ENCODE results near the gene TUBGCP5.

The TUBGCP5 gene

GRCh38 chr15:22956257-22956977, 83.0 kb downstream of the TUBGCP5 start:
- Histone ChIP-seq H3K36me3 (ENCODE audit: control insufficient read depth in 2 of 2, insufficient read depth in 2 of 2, low read length in 2 of 2) (peaks cover 0 to 2% of the 10 kb centered on the region in 2 donors), H3K9ac (ENCODE audit: low read depth in 1 of 2, low read length in 2 of 2) (no peak overlapping the region), H3K4me3 (ENCODE audit: low read length in 2 of 2) (no peak overlapping the region), H3K9me3 (ENCODE audit: control insufficient read depth in 2 of 2, low read length in 2 of 2) (no peaks in the 10 kb centered on the region), H3K4me1 (ENCODE audit: control insufficient read depth in 2 of 2, insufficient read depth in 2 of 2, low read length in 2 of 2) (peaks cover 3 to 4% of the 10 kb centered on the region in 2 donors), H3K27me3 (ENCODE audit: control insufficient read depth in 2 of 2, insufficient read depth in 2 of 2, low read length in 2 of 2) (no peaks in the 10 kb centered on the region), H3K27ac (ENCODE audit: low read depth in 2 of 2, low read length in 2 of 2) (no peak overlapping the region)

DNA sequence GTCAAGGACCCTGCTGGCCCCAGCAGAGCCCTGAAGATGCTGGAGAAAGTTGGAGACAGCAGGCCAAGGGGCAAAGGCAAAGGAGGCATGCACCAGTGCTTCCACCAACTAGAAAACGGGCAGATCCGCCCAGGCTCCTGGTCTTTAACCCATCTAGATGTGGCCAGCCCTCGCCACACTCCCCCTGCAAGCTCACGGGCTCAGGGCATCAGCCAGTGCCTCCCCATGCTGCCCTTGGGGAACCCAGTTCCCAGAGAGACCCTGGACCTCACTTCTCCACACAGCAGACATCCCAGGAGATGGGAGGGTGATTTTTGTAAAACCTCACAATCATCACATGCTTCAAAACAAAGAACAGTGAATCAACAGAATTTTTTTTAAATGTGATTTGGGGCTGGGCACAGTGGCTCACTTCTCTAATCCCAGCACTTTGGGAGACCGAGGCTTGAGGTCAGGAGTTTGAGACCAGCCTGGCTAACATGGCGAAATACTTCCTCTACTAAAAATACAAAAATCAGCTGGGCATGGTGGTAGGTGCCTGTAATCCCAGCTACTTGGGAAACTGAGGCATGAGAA, 83.7 kb downstream of the TUBGCP5 start:
- H3K4me3 ChIP-seq (ENCODE audit: low read length in 2 of 2) = no peak overlapping the region
- H3K27ac ChIP-seq (ENCODE audit: low read depth in 2 of 2, low read length in 2 of 2) = no peak overlapping the region
- H3K9ac ChIP-seq (ENCODE audit: low read depth in 1 of 2, low read length in 2 of 2) = no peak overlapping the region
- H3K36me3 ChIP-seq (ENCODE audit: control insufficient read depth in 2 of 2, insufficient read depth in 2 of 2, low read length in 2 of 2) = peaks cover 0 to 2% of the 10 kb centered on the region in 2 donors
- peaks cover 0 to 3% of the 10 kb centered on the region in 2 donors for H3K4me1 ChIP-seq (ENCODE audit: control insufficient read depth in 2 of 2, insufficient read depth in 2 of 2, low read length in 2 of 2)
- no peaks in the 10 kb centered on the region for H3K9me3 ChIP-seq (ENCODE audit: control insufficient read depth in 2 of 2, low read length in 2 of 2)
- no peaks in the 10 kb centered on the region for H3K27me3 ChIP-seq (ENCODE audit: control insufficient read depth in 2 of 2, insufficient read depth in 2 of 2, low read length in 2 of 2)

DNA sequence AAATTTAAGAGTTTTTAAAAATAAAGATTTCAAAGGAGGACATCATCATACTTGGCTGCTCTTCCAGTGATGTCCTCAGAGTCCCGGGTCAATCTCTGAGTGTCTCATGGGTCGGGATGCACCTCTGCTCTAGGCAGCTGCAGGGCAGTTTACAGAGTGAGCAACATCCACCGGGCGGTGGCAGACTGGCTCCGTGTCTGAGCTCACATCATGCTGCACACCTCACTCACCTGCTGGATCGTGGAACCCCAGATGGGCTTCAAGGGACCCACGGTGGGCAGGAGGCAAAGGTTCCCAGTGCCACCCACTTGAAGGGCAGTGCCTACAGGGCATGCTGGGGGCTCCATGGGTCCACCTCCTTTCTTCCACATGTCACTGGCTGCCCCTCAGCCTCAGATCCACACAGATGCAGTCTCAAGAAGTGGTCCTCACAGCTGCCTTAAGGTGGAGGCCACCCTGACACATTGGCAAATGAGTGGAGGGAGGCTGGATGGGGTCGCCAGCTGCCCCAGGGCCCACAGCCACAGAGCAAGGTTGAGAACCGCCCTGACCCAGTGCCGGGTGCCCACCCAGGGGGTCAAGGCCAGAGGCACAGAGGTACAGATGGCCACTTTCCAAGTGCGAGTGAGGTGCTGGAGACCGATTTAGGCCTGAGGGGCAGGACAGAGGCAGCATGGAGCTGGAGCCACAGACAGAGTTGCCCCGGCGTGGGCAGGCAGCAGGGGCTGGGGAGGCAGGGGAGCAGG, 84.4 kb downstream of the TUBGCP5 start:
- Histone ChIP-seq H3K27ac (ENCODE audit: low read depth in 2 of 2, low read length in 2 of 2) (no peak overlapping the region), H3K36me3 (ENCODE audit: control insufficient read depth in 2 of 2, insufficient read depth in 2 of 2, low read length in 2 of 2) (peaks cover 0 to 2% of the 10 kb centered on the region in 2 donors), H3K9me3 (ENCODE audit: control insufficient read depth in 2 of 2, low read length in 2 of 2) (no peaks in the 10 kb centered on the region), H3K4me3 (ENCODE audit: low read length in 2 of 2) (no peak overlapping the region), H3K27me3 (ENCODE audit: control insufficient read depth in 2 of 2, insufficient read depth in 2 of 2, low read length in 2 of 2) (no peaks in the 10 kb centered on the region), H3K9ac (ENCODE audit: low read depth in 1 of 2, low read length in 2 of 2) (no peak overlapping the region), H3K4me1 (ENCODE audit: control insufficient read depth in 2 of 2, insufficient read depth in 2 of 2, low read length in 2 of 2) (peaks cover 0 to 3% of the 10 kb centered on the region in 2 donors)

- no peaks in the 10 kb centered on the region for H3K9me3 ChIP-seq (ENCODE audit: control insufficient read depth in 2 of 2, low read length in 2 of 2)
- peaks cover 0 to 2% of the 10 kb centered on the region in 2 donors for H3K36me3 ChIP-seq (ENCODE audit: control insufficient read depth in 2 of 2, insufficient read depth in 2 of 2, low read length in 2 of 2)
- no peaks in the 10 kb centered on the region for H3K27me3 ChIP-seq (ENCODE audit: control insufficient read depth in 2 of 2, insufficient read depth in 2 of 2, low read length in 2 of 2)
- peaks cover 0 to 3% of the 10 kb centered on the region in 2 donors for H3K4me1 ChIP-seq (ENCODE audit: control insufficient read depth in 2 of 2, insufficient read depth in 2 of 2, low read length in 2 of 2)
- H3K27ac ChIP-seq (ENCODE audit: low read depth in 2 of 2, low read length in 2 of 2) = no peak overlapping the region
- no peak overlapping the region for H3K9ac ChIP-seq (ENCODE audit: low read depth in 1 of 2, low read length in 2 of 2)
- H3K4me3 ChIP-seq (ENCODE audit: low read length in 2 of 2) = no peak overlapping the region
These were observed 85.0 kb downstream of the TUBGCP5 start for GRCh38 chr15:22954326-22954725.

GRCh38 chr15:22952796-22953579, 86.4 kb downstream of the TUBGCP5 start:
- Histone ChIP-seq H3K4me1 (ENCODE audit: control insufficient read depth in 2 of 2, insufficient read depth in 2 of 2, low read length in 2 of 2) (peaks cover 0 to 3% of the 10 kb centered on the region in 2 donors), H3K27ac (ENCODE audit: low read depth in 2 of 2, low read length in 2 of 2) (no peak overlapping the region)

DNA sequence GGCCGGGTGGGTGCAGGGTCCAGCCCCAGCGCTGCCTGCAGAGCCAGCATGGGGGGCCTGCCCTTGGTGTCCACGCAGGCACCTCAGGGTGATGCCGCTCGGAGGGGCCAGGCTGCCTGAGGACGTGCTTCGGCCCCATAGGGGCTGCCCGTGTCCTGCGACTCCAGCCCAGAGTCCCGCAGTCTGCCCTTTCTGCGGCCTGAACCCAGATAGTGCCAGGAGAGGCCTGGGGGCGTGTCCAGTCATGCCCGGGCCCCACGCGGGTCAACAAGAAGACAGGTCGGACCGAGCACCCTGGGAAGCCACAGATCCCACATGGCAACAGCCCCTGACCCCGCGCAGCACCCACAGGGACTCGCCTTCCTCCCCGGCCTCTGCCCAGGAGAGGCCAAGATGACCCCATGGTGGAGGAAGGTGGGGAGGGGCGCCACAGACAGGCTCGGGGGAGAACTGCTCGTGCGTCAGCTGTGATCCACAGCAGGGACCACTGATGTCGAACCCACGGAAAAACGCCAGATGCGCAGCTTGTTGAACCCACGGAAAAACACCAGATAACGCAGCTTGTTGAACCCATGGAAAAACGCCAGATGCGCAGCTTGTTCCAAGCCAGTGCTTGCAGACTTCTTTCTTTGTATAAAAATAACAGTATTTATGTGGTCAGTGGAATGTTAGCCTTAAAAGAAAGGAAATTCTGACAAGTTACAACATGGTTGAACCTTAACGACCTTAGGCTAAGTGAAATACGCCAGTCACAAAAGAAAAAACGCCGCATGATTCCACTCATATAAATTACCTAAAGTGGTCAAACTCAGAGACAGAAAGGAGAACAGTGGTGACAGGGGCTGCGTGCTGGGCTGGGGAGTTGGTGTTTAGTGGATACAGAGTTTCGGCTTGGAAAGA, 87.7 kb downstream of the TUBGCP5 start:
- Histone ChIP-seq H3K4me1 (ENCODE audit: control insufficient read depth in 2 of 2, insufficient read depth in 2 of 2, low read length in 2 of 2) (peaks cover 0 to 3% of the 10 kb centered on the region in 2 donors), H3K9me3 (ENCODE audit: control insufficient read depth in 2 of 2, low read length in 2 of 2) (no peaks in the 10 kb centered on the region), H3K4me3 (ENCODE audit: low read length in 2 of 2) (no peak overlapping the region), H3K9ac (ENCODE audit: low read depth in 1 of 2, low read length in 2 of 2) (no peak overlapping the region), H3K36me3 (ENCODE audit: control insufficient read depth in 2 of 2, insufficient read depth in 2 of 2, low read length in 2 of 2) (peaks cover 0 to 2% of the 10 kb centered on the region in 2 donors), H3K27ac (ENCODE audit: low read depth in 2 of 2, low read length in 2 of 2) (peak overlapping the region in 1 of 2 donors; percentile 32), H3K27me3 (ENCODE audit: control insufficient read depth in 2 of 2, insufficient read depth in 2 of 2, low read length in 2 of 2) (no peaks in the 10 kb centered on the region)

More at GRCh38 chr15:22952796-22953579, 86.4 kb downstream of the TUBGCP5 start:
- no peaks in the 10 kb centered on the region for H3K27me3 ChIP-seq (ENCODE audit: control insufficient read depth in 2 of 2, insufficient read depth in 2 of 2, low read length in 2 of 2)
- peaks cover 0 to 2% of the 10 kb centered on the region in 2 donors for H3K36me3 ChIP-seq (ENCODE audit: control insufficient read depth in 2 of 2, insufficient read depth in 2 of 2, low read length in 2 of 2)
- H3K9ac ChIP-seq (ENCODE audit: low read depth in 1 of 2, low read length in 2 of 2) = no peak overlapping the region
- H3K9me3 ChIP-seq (ENCODE audit: control insufficient read depth in 2 of 2, low read length in 2 of 2) = no peaks in the 10 kb centered on the region
- H3K4me3 ChIP-seq (ENCODE audit: low read length in 2 of 2) = no peak overlapping the region

- H3K27me3 ChIP-seq (ENCODE audit: control insufficient read depth in 2 of 2, insufficient read depth in 2 of 2, low read length in 2 of 2) = no peaks in the 10 kb centered on the region
- no peaks in the 10 kb centered on the region for H3K9me3 ChIP-seq (ENCODE audit: control insufficient read depth in 2 of 2, low read length in 2 of 2)
- H3K36me3 ChIP-seq (ENCODE audit: control insufficient read depth in 2 of 2, insufficient read depth in 2 of 2, low read length in 2 of 2) = peaks cover 0 to 2% of the 10 kb centered on the region in 2 donors
- no peak overlapping the region for H3K27ac ChIP-seq (ENCODE audit: low read depth in 2 of 2, low read length in 2 of 2)
- H3K9ac ChIP-seq (ENCODE audit: low read depth in 1 of 2, low read length in 2 of 2) = no peak overlapping the region
- H3K4me1 ChIP-seq (ENCODE audit: control insufficient read depth in 2 of 2, insufficient read depth in 2 of 2, low read length in 2 of 2) = no peaks in the 10 kb centered on the region
- no peak overlapping the region for H3K4me3 ChIP-seq (ENCODE audit: low read length in 2 of 2)
These were observed 88.4 kb downstream of the TUBGCP5 start for GRCh38 chr15:22951031-22951380.

DNA sequence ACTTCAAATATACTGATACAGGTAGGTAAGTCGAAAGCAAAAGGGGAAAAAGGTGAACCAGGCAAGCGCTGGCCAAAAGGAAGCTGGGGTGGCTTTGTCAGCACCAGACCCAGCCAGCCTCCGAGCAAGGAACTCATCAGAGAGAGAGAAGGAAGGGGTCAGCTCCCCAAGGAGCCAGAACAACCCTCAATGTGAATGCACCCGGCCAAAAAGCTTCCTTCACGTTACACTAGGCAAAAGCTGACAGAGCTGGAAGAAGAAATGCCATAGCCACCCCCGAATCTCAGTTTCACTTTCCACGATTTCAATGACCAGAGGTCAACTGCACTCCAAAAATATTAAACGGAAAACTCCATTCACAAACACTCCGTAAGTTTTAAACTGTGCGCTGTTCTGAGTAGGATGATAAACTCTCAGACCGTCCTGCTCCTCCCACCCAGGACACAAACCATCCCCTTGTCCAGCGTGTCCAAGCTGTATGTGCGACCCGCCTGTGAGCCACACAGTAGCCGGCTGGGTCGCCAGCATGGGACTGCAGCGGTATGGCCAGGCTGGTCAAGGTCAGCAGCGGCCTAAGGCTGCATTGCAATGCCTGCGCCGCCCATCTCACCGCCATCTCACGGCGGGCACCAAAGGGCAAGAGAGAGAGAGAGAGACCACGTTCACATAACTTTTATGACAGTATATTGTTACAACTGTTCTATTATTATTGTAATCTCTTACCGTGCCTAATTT, 88.9 kb downstream of the TUBGCP5 start:
- Histone ChIP-seq H3K27me3 (ENCODE audit: control insufficient read depth in 2 of 2, insufficient read depth in 2 of 2, low read length in 2 of 2) (no peaks in the 10 kb centered on the region), H3K9me3 (ENCODE audit: control insufficient read depth in 2 of 2, low read length in 2 of 2) (no peaks in the 10 kb centered on the region), H3K27ac (ENCODE audit: low read depth in 2 of 2, low read length in 2 of 2) (no peak overlapping the region), H3K4me3 (ENCODE audit: low read length in 2 of 2) (no peak overlapping the region), H3K9ac (ENCODE audit: low read depth in 1 of 2, low read length in 2 of 2) (no peak overlapping the region), H3K36me3 (ENCODE audit: control insufficient read depth in 2 of 2, insufficient read depth in 2 of 2, low read length in 2 of 2) (peaks cover 0 to 2% of the 10 kb centered on the region in 2 donors), H3K4me1 (ENCODE audit: control insufficient read depth in 2 of 2, insufficient read depth in 2 of 2, low read length in 2 of 2) (no peaks in the 10 kb centered on the region)

Data from mucosa of rectum (tissue), 2 donors.